Caco-2 (cell line): ENCODE measurements around the gene NCKAP5. TPM values are rescaled to one million over a fixed set of nuclear protein-coding genes. Genes with fewer than 3 reads are reported as not detected.

Experiments
- BruUV-seq: library from RNA; stranded (reverse); fragments of 400-500 nt; replicated peaks from 2 replicates; lab custom pipeline; 2021; lab: Mats Ljungman, UMichigan
- CTCF ChIA-PET: fragments of 300-600 bp; sonication (Branson Sonifier 250); formaldehyde crosslinking; loops from one replicate; lab custom pipeline; 2022; ENCODE audit warnings: antibody characterized with exemption; lab: Charles Lee
- POLR2A ChIA-PET: fragments of 300-600 bp; sonication (Branson Sonifier 250); formaldehyde crosslinking; loops from one replicate; lab custom pipeline; 2022; ENCODE audit warnings: antibody characterized with exemption; lab: Charles Lee
- DNase-seq, 2 experiments: peaks; one replicate each; pipeline versions ENCODE4 v3.0.0 to v3.0.0-alpha.2; 2020 to 2022
- H3K27me3 ChIP-seq: replicated peaks from 2 replicates; pipeline ENCODE4 v1.6.0; 2011; ENCODE audit warnings: low read length; ENCODE audit not compliant: control insufficient read depth, insufficient read depth
- H3K36me3 ChIP-seq: 2 replicates; pipeline ENCODE4 v1.5.1; 2011; ENCODE audit warnings: low read length; ENCODE audit not compliant: control insufficient read depth, insufficient read depth
- H3K4me1 ChIP-seq: fragments of 250-450 bp; sonication (Bioruptor Pico); 2 replicates; pipeline ENCODE4 v1.5.1; 2020; ENCODE audit warnings: mild to moderate bottlenecking
- H3K4me3 ChIP-seq: 2 replicates; pipeline ENCODE4 v1.5.1; 2011; ENCODE audit warnings: low read depth, mild to moderate bottlenecking, control low read depth, low read length
- H3K9me3 ChIP-seq: fragments of 250-450 bp; sonication (Bioruptor Pico); 2 replicates; pipeline ENCODE4 v1.5.1; 2020; ENCODE audit warnings: mild to moderate bottlenecking, moderate library complexity
- H3K27ac Mint-ChIP-seq: one replicate; pipeline ENCODE4 v1.8.0; 2022; ENCODE audit warnings: mixed read lengths; ENCODE audit not compliant: unreplicated experiment
- H3K27me3 Mint-ChIP-seq: one replicate; pipeline ENCODE4 v1.8.0; 2022; ENCODE audit warnings: mixed read lengths; ENCODE audit not compliant: insufficient read depth, unreplicated experiment
- H3K36me3 Mint-ChIP-seq: one replicate; pipeline ENCODE4 v1.8.0; 2022; ENCODE audit warnings: mild to moderate bottlenecking, mixed read lengths; ENCODE audit not compliant: insufficient read depth, unreplicated experiment
- H3K4me1 Mint-ChIP-seq: one replicate; pipeline ENCODE4 v1.8.0; 2022; ENCODE audit warnings: low read depth, mixed read lengths; ENCODE audit not compliant: unreplicated experiment
- H3K4me3 Mint-ChIP-seq: one replicate; pipeline ENCODE4 v1.8.0; 2022; ENCODE audit warnings: mild to moderate bottlenecking, moderate library complexity, mixed read lengths; ENCODE audit not compliant: unreplicated experiment
- H3K9me3 Mint-ChIP-seq: one replicate; pipeline ENCODE4 v1.8.0; 2022; ENCODE audit warnings: mixed read lengths; ENCODE audit not compliant: unreplicated experiment
- intact Hi-C: fragments of 100-400 bp; cut with micrococcal nuclease; formaldehyde crosslinking; loops from one replicate; pipeline ENCODE4 v1.10.0; 2022; ENCODE audit not compliant: unreplicated experiment
- total RNA-seq: library from RNA; stranded (reverse); gene quantifications from 2 replicates; pipeline ENCODE4 v1.2.3, GENCODE V29; 2022
- TF ChIP-seq, protein P1 (sequence below), 2 experiments: fragments of 200-600 bp in 1 of 2; IDR thresholded peaks; 1 replicate in 1 of 2; 2 replicates in 1 of 2; pipeline versions ENCODE4 v1.5.1 to v1.8.0; 2011 to 2022; ENCODE audit warnings: antibody characterized with exemption in 1 of 2, control low read depth in 1 of 2, inconsistent platforms in 1 of 2, low read depth in 1 of 2, low read length in 1 of 2, mild to moderate bottlenecking in 1 of 2, moderate library complexity in 1 of 2; ENCODE audit not compliant: insufficient read depth in 1 of 2, severe bottlenecking in 1 of 2, unreplicated experiment in 1 of 2

The NCKAP5 gene
- total RNA-seq, 1 experiment from 2014 or later = 3.8 TPM

DNA sequence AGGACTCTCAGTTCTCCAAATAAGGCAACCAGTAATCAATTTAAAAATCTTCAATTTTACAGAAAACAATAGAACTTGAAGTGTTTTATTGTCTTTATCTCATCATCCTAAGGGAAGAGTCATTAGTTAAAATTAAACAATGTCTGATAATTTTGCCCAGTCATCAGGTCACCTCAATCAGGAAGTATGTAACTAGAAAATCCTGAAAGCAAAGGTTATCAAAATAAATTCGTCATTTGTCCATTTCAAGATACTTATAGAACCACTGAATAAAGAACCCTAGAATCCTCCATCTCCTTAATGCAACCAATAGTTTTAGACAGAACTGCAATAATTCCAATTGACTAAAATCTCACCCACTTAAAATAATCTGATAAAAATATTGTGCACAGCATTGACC lies 115.2 kb downstream of the NCKAP5 start:
- no peaks in the 10 kb centered on the region for H3K27me3 ChIP-seq
- H3K4me3 ChIP-seq = no peak overlapping the region
- Mint-ChIP-seq H3K4me1 (no peaks in the 10 kb centered on the region), H3K36me3 (no peaks in the 10 kb centered on the region), H3K27ac (no peak overlapping the region), H3K27me3 (no peaks in the 10 kb centered on the region), H3K4me3 (no peak overlapping the region), H3K9me3 (no peaks in the 10 kb centered on the region)
- ChIA-PET POLR2A (no interaction called here), CTCF (no interaction called here)
- no peak for DNase-seq
- no peaks in the 10 kb centered on the region for H3K36me3 ChIP-seq
- H3K9me3 ChIP-seq = no peaks in the 10 kb centered on the region
- H3K4me1 ChIP-seq = no peaks in the 10 kb centered on the region
- BruUV-seq = no TSS peak
- TF ChIP-seq, protein P1, sequence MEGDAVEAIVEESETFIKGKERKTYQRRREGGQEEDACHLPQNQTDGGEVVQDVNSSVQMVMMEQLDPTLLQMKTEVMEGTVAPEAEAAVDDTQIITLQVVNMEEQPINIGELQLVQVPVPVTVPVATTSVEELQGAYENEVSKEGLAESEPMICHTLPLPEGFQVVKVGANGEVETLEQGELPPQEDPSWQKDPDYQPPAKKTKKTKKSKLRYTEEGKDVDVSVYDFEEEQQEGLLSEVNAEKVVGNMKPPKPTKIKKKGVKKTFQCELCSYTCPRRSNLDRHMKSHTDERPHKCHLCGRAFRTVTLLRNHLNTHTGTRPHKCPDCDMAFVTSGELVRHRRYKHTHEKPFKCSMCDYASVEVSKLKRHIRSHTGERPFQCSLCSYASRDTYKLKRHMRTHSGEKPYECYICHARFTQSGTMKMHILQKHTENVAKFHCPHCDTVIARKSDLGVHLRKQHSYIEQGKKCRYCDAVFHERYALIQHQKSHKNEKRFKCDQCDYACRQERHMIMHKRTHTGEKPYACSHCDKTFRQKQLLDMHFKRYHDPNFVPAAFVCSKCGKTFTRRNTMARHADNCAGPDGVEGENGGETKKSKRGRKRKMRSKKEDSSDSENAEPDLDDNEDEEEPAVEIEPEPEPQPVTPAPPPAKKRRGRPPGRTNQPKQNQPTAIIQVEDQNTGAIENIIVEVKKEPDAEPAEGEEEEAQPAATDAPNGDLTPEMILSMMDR (IDR thresholded peaks at IDR 0.05; ENCODE audit: insufficient read depth in 1 of 2, low read depth in 1 of 2, low read length in 1 of 2, severe bottlenecking in 1 of 2, unreplicated experiment in 1 of 2) = no peak
- intact Hi-C loops = no loop called here

DNA sequence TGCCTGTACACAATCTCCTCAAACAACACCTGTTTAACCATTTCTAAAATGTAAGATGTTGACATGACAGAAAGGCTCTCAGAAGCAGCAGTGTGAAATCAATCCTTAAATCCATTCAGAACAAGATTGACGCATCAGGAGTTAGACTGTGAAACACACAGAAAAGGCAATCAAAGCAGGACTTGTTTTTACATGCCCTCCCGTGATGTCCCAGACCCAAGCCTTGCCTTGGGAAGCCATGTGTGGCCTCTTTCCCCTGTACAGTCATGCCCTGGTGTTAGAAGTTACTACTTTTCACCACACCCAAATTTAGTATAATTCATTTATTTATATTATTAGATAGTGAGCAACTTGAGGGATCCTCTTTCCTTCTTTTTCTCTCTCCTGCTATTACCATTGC lies 115.7 kb downstream of the NCKAP5 start:
- no peaks in the 10 kb centered on the region for H3K36me3 Mint-ChIP-seq
- no TSS peak for BruUV-seq
- ChIA-PET POLR2A (no interaction called here), CTCF (no interaction called here)
- Histone ChIP-seq H3K9me3 (no peaks in the 10 kb centered on the region), H3K4me1 (no peaks in the 10 kb centered on the region), H3K27me3 (no peaks in the 10 kb centered on the region; the same call in 1 of the 2 replicates), H3K36me3 (no peaks in the 10 kb centered on the region), H3K4me3 (no peak overlapping the region)
- TF ChIP-seq, protein P1 (IDR thresholded peaks at IDR 0.05; ENCODE audit: insufficient read depth in 1 of 2, low read depth in 1 of 2, low read length in 1 of 2, severe bottlenecking in 1 of 2, unreplicated experiment in 1 of 2) = no peak
- no peak overlapping the region for H3K4me3 Mint-ChIP-seq
- no peaks in the 10 kb centered on the region for H3K4me1 Mint-ChIP-seq
- no peaks in the 10 kb centered on the region for H3K9me3 Mint-ChIP-seq
- no peaks in the 10 kb centered on the region for H3K27me3 Mint-ChIP-seq
- H3K27ac Mint-ChIP-seq = no peak overlapping the region
- intact Hi-C loops = no loop called here
- no peak for DNase-seq

DNA sequence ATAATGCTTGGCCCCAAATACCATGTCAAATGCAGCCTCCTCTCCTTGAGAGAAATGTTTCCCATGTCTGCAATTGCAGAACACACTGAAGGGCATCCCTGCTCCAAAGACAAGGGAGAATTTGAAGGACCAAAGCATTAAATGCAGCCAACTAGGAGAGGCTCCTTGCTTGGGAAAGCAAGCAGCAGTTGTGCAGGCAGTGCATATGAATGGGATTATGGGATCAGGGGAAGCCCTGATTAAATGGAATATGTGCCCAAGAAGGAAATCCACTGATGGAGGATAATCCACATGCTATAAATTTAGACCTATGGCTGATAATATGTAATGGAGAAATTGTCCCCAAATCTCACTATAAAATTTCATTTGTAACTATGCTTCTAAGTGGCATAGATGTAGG lies 116.1 kb downstream of the NCKAP5 start:
- BruUV-seq = no TSS peak
- POLR2A ChIA-PET = no interaction called here
- Histone ChIP-seq H3K27me3 (no peaks in the 10 kb centered on the region; the same call in 1 of the 2 replicates), H3K4me3 (no peak overlapping the region), H3K9me3 (no peaks in the 10 kb centered on the region), H3K4me1 (no peaks in the 10 kb centered on the region), H3K36me3 (no peaks in the 10 kb centered on the region)
- intact Hi-C loops = no loop called here
- Mint-ChIP-seq H3K4me1 (no peaks in the 10 kb centered on the region), H3K9me3 (no peaks in the 10 kb centered on the region), H3K27ac (no peak overlapping the region), H3K27me3 (no peaks in the 10 kb centered on the region), H3K36me3 (no peaks in the 10 kb centered on the region), H3K4me3 (no peak overlapping the region)
- TF ChIP-seq, protein P1 (IDR thresholded peaks at IDR 0.05; ENCODE audit: insufficient read depth in 1 of 2, low read depth in 1 of 2, low read length in 1 of 2, severe bottlenecking in 1 of 2, unreplicated experiment in 1 of 2) = no peak
- DNase-seq = no peak
- CTCF ChIA-PET = no interaction called here
